Epithelial cell of proximal tubule (primary cell): ENCODE data around the gene MYO3A. TPM values are rescaled to one million over a fixed set of nuclear protein-coding genes. Genes with fewer than 3 reads are reported as not detected.

Experiments
- DNase-seq: peaks from one replicate; pipeline ENCODE4 v3.0.0-alpha.2; 2011; ENCODE audit warnings: low read depth
- H3K4me3 ChIP-seq: 2 replicates; pipeline ENCODE4 v1.5.1; 2011; ENCODE audit warnings: low read depth, mild to moderate bottlenecking, low read length
- total RNA-seq: library from RNA; depleted of rRNA; stranded (reverse); fragments of >200 nt; gene quantifications from 2 replicates; pipeline ENCODE4 v1.2.3, GENCODE V29; 2015
- TF ChIP-seq, protein P1 (sequence below): conservative IDR thresholded peaks from 2 replicates; pipeline ENCODE4 v1.5.1; 2012; ENCODE audit warnings: low read depth, mild to moderate bottlenecking, low read length

The MYO3A gene
- total RNA-seq, 1 donor from 2014 or later: 5.0 TPM

DNA sequence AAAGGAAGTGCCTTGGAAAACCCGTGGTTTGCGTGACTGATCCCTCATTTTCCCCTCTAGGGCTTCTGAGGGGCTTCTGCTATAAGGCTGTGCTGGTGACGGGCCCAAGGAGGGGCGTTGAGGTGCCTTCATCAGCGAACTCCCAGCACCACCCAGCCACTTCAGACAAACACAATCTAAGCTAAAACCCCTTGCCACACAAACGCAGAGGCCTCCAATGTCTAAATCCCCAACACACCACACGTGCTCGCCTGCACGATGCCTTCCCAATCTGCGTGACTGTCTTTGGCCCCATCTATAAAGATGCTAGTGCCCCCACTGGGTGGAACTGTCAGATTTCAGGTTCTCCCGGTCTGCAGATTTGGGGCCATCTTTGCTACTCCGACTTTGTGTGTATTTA lies 278.5 kb downstream of the MYO3A start:
- H3K4me3 ChIP-seq: no peak overlapping the region
- no peak for DNase-seq
- TF ChIP-seq, protein P1, sequence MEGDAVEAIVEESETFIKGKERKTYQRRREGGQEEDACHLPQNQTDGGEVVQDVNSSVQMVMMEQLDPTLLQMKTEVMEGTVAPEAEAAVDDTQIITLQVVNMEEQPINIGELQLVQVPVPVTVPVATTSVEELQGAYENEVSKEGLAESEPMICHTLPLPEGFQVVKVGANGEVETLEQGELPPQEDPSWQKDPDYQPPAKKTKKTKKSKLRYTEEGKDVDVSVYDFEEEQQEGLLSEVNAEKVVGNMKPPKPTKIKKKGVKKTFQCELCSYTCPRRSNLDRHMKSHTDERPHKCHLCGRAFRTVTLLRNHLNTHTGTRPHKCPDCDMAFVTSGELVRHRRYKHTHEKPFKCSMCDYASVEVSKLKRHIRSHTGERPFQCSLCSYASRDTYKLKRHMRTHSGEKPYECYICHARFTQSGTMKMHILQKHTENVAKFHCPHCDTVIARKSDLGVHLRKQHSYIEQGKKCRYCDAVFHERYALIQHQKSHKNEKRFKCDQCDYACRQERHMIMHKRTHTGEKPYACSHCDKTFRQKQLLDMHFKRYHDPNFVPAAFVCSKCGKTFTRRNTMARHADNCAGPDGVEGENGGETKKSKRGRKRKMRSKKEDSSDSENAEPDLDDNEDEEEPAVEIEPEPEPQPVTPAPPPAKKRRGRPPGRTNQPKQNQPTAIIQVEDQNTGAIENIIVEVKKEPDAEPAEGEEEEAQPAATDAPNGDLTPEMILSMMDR: no peak

DNA sequence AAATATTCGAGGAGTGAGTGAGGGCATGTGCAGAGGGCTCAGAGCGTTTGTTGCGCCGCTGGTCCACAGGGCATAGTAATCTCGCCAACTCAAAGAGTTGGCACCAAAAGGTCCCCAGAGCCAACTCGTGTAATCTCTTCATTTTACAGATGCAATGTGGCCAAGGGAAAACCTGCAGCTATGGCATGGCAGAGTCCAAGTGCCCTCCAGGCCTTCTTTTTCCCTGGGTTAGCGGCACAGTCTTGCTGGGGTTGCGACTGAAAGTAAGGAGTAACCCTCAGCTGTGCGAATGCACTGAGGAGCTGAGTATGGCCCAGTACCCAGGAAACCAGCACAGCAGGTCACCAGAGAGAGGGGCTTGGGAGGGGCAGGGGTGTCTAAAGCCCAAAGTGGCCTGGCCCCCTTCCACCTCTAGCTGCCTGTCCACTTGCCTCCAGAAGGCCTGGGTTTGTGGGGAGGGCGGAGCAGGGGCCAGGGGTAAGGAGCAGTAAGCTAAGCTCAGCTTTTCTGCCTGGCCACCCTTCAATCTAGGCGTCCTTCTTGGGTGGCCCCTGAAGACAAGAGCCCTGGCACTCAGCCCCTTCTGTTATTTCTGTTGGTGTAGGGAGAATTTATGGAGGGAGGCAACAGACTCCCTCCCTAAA lies 279.2 kb downstream of the MYO3A start:
- TF ChIP-seq, protein P1: no peak
- no peak overlapping the region for H3K4me3 ChIP-seq
- no peak for DNase-seq

- no peak for DNase-seq
- no peak overlapping the region for H3K4me3 ChIP-seq
- TF ChIP-seq, protein P1: no peak
Measured at GRCh38 chr10:26214004-26214403, 280.0 kb downstream of the MYO3A start.

DNA sequence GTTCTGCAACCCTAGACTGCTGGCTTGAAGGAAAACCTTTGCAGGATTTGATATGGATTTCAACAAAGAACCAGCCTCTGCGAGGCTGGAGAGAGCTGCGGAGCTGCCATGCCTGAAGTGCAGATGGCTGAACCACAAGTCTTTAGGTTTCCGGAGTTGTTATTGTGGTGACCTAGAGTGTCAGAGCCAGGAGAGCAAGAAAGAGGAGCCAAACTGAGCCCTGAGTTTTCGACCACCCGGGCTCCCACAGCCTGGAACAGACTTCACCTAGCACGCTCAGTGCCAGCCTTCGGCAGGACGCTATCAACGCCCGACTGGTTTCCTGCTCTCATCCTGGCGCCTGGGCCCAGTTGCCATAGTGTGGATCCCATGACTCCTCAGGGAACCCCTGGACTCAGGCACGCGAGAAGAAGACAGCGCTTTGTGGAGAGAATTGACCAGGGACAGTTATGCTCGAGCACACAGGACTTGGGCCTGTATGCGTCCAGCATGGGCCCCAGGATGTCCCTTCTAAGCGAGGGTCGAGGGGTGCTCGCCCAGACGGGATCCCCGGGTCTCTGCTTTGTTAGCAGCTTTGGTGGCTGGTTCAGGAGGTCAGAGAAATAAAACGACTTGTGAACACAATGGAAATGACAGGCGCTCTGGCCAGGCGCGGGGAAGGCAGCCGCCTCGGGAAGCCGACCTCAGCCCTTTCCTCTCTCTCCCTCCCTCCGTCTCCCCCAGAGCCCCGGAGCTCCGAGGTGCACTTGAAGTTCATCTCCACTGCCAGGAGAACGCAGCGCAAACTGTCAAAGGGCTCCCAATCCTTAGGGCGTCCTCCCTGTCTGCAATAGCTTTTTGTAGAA lies 280.7 kb downstream of the MYO3A start:
- TF ChIP-seq, protein P1: no peak
- DNase-seq: no peak

DNA sequence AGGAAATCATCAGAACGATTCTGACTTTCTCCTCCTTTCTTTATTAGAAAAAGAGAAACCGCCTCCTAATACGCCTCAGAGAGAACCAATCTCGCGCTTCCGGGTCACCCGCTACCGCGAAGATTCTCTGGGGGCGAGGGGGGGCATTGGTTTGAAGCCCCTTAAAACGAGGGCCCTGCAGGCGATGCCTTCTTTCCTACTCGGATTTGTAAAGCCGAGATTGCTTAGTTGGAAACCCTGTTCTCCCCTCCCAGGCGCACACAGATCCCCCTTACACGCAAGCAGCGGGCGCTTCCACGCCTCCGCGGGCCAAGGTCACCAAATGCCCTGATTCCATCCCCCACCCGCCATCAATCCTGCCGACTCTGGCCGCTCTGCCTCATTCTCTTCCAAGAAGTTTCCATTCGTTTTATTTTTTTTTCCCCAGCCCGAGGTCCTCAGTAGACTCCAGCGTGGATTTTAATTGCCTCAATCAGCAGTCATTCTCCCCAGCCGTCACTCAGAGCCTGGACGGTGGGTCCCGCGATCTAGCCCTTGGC lies 281.4 kb downstream of the MYO3A start:
- no peak overlapping the region for H3K4me3 ChIP-seq
- TF ChIP-seq, protein P1: no peak
- no peak for DNase-seq

More for the DNA sequence above, 280.7 kb downstream of the MYO3A start:
- no peak overlapping the region for H3K4me3 ChIP-seq

GRCh38 chr10:26215935-26216584 lies 282.0 kb downstream of the MYO3A start:
- H3K4me3 ChIP-seq: no peak overlapping the region
- TF ChIP-seq, protein P1: no peak
- no peak for DNase-seq
